Brain microvascular endothelial cell (primary cell): ENCODE measurements around the gene MAST3.
"Not testable (repeated sequence)": the region's sequence is repeated elsewhere in the genome, so short reads cannot be mapped to it uniquely, and the experiment has no call there.

Experiments
- DNase-seq: peaks from one replicate; pipeline ENCODE4 v3.0.0-alpha.2; 2020
- H3K27ac ChIP-seq: fragments of 250-450 bp; sonication (Bioruptor Pico); 2 replicates; pipeline ENCODE4 v1.5.1; 2020; ENCODE audit warnings: mild to moderate bottlenecking, moderate library complexity
- H3K27me3 ChIP-seq: fragments of 250-450 bp; sonication (Bioruptor Pico); replicated peaks from 2 replicates; pipeline ENCODE4 v1.5.1; 2020; ENCODE audit warnings: mild to moderate bottlenecking
- H3K36me3 ChIP-seq: fragments of 250-450 bp; sonication (Bioruptor Pico); replicated peaks from 2 replicates; pipeline ENCODE4 v1.5.1; 2020; ENCODE audit warnings: mild to moderate bottlenecking
- H3K4me3 ChIP-seq: 2 replicates; pipeline ENCODE4 v1.5.1; 2011; ENCODE audit warnings: low read depth, mild to moderate bottlenecking, control low read depth, low read length, moderate library complexity
- CTCF ChIP-seq: IDR thresholded peaks from 2 replicates; pipeline ENCODE4 v1.5.1; 2011; ENCODE audit warnings: low read depth, mild to moderate bottlenecking, moderate library complexity, low read length, control low read depth, inconsistent platforms; ENCODE audit errors: missing control alignments
- in situ Hi-C: cut with HindIII; loops from 2 replicates; pipeline ENCODE4 v1.10.0; 2017; ENCODE audit warnings: low sequenced_read_pairs, low pct_ligation_motif_present

The MAST3 gene

GRCh38 chr19:18157465-18158063 lies 60.0 kb downstream of the MAST3 start:
- H3K27me3 ChIP-seq, result no peaks in the 10 kb centered on the region
- in situ Hi-C loops, result no loop called here
- TF ChIP-seq CTCF, result no peak
- no peak overlapping the region for H3K27ac ChIP-seq
- H3K36me3 ChIP-seq, result peaks cover 12% of the 10 kb centered on the region
- no peak overlapping the region for H3K4me3 ChIP-seq
- DNase-seq, result no peak

GRCh38 chr19:18158467-18158866 lies 60.9 kb downstream of the MAST3 start:
- H3K27me3 ChIP-seq, result no peaks in the 10 kb centered on the region
- TF ChIP-seq CTCF, result no peak
- in situ Hi-C loops, result no loop called here
- no peak overlapping the region for H3K27ac ChIP-seq
- H3K4me3 ChIP-seq, result no peak overlapping the region
- DNase-seq, result no peak
- H3K36me3 ChIP-seq, result peaks cover 20% of the 10 kb centered on the region

- H3K36me3 ChIP-seq, result peaks cover 26% of the 10 kb centered on the region
- in situ Hi-C loops, H3K4me3 ChIP-seq, H3K27me3 ChIP-seq, DNase-seq, H3K27ac ChIP-seq: not testable (repeated sequence)
Observed at GRCh38 chr19:18159059-18159616, 61.6 kb downstream of the MAST3 start.

- DNase-seq, result no peak
- H3K27me3 ChIP-seq, result no peaks in the 10 kb centered on the region
- H3K4me3 ChIP-seq, result no peak overlapping the region
- peaks cover 27% of the 10 kb centered on the region for H3K36me3 ChIP-seq
- in situ Hi-C loops, result no loop called here
- no peak for TF ChIP-seq CTCF
- no peak overlapping the region for H3K27ac ChIP-seq
Observed at GRCh38 chr19:18159810-18160209, 62.2 kb downstream of the MAST3 start.

GRCh38 chr19:18160493-18160970 lies 63.0 kb downstream of the MAST3 start:
- H3K27ac ChIP-seq, result no peak overlapping the region
- in situ Hi-C loops, result no loop called here
- DNase-seq, result no peak
- peak overlapping the region; percentile 34 for H3K4me3 ChIP-seq
- H3K27me3 ChIP-seq, result no peaks in the 10 kb centered on the region
- no peak for TF ChIP-seq CTCF
- H3K36me3 ChIP-seq, result peaks cover 32% of the 10 kb centered on the region

GRCh38 chr19:18160971-18161635 lies 63.5 kb downstream of the MAST3 start:
- Histone ChIP-seq H3K27me3 (no peaks in the 10 kb centered on the region), H3K27ac (no peak overlapping the region), H3K4me3 (peak overlapping the region; percentile 34), H3K36me3 (peaks cover 38% of the 10 kb centered on the region)
- in situ Hi-C loops, result no loop called here
- no peak for DNase-seq
- TF ChIP-seq CTCF, result peak; percentile 49
